ENCODE results near the gene PRKN. TPM values are rescaled to one million over a fixed set of nuclear protein-coding genes. Genes with fewer than 3 reads are reported as not detected.

PRKN gene
- total and polyA plus RNA-seq, 2 experiments from 2014 or later: 1.2 to 2.3 TPM

GRCh38 chr6:161747506-161747905 is 980.1 kb downstream of the PRKN start:
- no peak for DNase-seq
- H3K9me2 ChIP-seq (ENCODE audit: insufficient read depth): no peaks in the 10 kb centered on the region
- no peaks in the 10 kb centered on the region for H4K20me1 ChIP-seq (ENCODE audit: insufficient read depth)
- WGBS, 2 experiments (ENCODE audit: low coverage in 1 of 2, low lambda C conversion rate in 2 of 2, missing lambda C conversion rate in 2 of 2): 56 to 72% methylated on average over 7 of the region's 7 CpGs
- H3K27me3 ChIP-seq (replicated peaks; ENCODE audit: insufficient read depth): no peaks in the 10 kb centered on the region
- in situ Hi-C loops (cut with MboI): no loop called here
- no peaks in the 10 kb centered on the region for H3K9me3 ChIP-seq (ENCODE audit: low read depth)
- H2AFZ ChIP-seq: no peak overlapping the region
- no peaks in the 10 kb centered on the region for H3K4me1 ChIP-seq (ENCODE audit: insufficient read depth)
- no peak overlapping the region for H3K9ac ChIP-seq
- H3K36me3 ChIP-seq (ENCODE audit: low read depth): no peaks in the 10 kb centered on the region
- no peaks in the 10 kb centered on the region for H3F3A ChIP-seq (ENCODE audit: insufficient read depth)
- no peaks in the 10 kb centered on the region for H3K79me2 ChIP-seq (ENCODE audit: insufficient read depth)
- H3K4me2 ChIP-seq (ENCODE audit: unreplicated experiment): no peak overlapping the region
- no peak overlapping the region for H3K27ac ChIP-seq
- H3K4me3 ChIP-seq: no peak overlapping the region
- no peak for TF ChIP-seq EZH2 (IDR thresholded peaks at IDR 0.05; ENCODE audit: insufficient read depth, poor library complexity, severe bottlenecking)
- no peak for TF ChIP-seq EZH2phosphoT487 (IDR thresholded peaks at IDR 0.05; ENCODE audit: insufficient read depth, low read depth)

GRCh38 chr6:161745594-161746141 is 981.9 kb downstream of the PRKN start:
- no peak overlapping the region for H3K27ac ChIP-seq
- peak; percentile 6 for DNase-seq
- no peaks in the 10 kb centered on the region for H3F3A ChIP-seq (ENCODE audit: insufficient read depth)
- no peaks in the 10 kb centered on the region for H3K79me2 ChIP-seq (ENCODE audit: insufficient read depth)
- H3K36me3 ChIP-seq (ENCODE audit: low read depth): no peaks in the 10 kb centered on the region
- no peaks in the 10 kb centered on the region for H3K9me2 ChIP-seq (ENCODE audit: insufficient read depth)
- in situ Hi-C loops (cut with MboI): no loop called here
- H4K20me1 ChIP-seq (ENCODE audit: insufficient read depth): no peaks in the 10 kb centered on the region
- 6 to 11% methylated on average over 5 of the region's 5 CpGs for WGBS, 2 experiments (ENCODE audit: low coverage in 1 of 2, low lambda C conversion rate in 2 of 2, missing lambda C conversion rate in 2 of 2)
- no peaks in the 10 kb centered on the region for H3K4me1 ChIP-seq (ENCODE audit: insufficient read depth)
- peak overlapping the region; percentile 16 for H3K4me2 ChIP-seq (ENCODE audit: unreplicated experiment)
- H3K27me3 ChIP-seq (replicated peaks; ENCODE audit: insufficient read depth): no peaks in the 10 kb centered on the region
- no peaks in the 10 kb centered on the region for H3K9me3 ChIP-seq (ENCODE audit: low read depth)
- peak overlapping the region; percentile 59; the same call in 1 of the 2 replicates for H2AFZ ChIP-seq
- TF ChIP-seq EZH2phosphoT487 (IDR thresholded peaks at IDR 0.05; ENCODE audit: insufficient read depth, low read depth) (no peak), EZH2 (IDR thresholded peaks at IDR 0.05; ENCODE audit: insufficient read depth, poor library complexity, severe bottlenecking) (no peak)
- no peak overlapping the region for H3K4me3 ChIP-seq
- no peak overlapping the region for H3K9ac ChIP-seq

- Histone ChIP-seq H3K9me3 (ENCODE audit: low read depth) (no peaks in the 10 kb centered on the region), H3F3A (ENCODE audit: insufficient read depth) (no peaks in the 10 kb centered on the region), H3K9me2 (ENCODE audit: insufficient read depth) (no peaks in the 10 kb centered on the region), H3K27me3 (replicated peaks; ENCODE audit: insufficient read depth) (no peaks in the 10 kb centered on the region), H3K4me2 (ENCODE audit: unreplicated experiment) (no peak overlapping the region), H3K27ac (no peak overlapping the region), H3K79me2 (ENCODE audit: insufficient read depth) (no peaks in the 10 kb centered on the region), H3K4me1 (ENCODE audit: insufficient read depth) (no peaks in the 10 kb centered on the region), H3K36me3 (ENCODE audit: low read depth) (no peaks in the 10 kb centered on the region), H3K4me3 (no peak overlapping the region), H2AFZ (no peak overlapping the region), H4K20me1 (ENCODE audit: insufficient read depth) (no peaks in the 10 kb centered on the region), H3K9ac (no peak overlapping the region)
- no peak for DNase-seq
- WGBS, 2 experiments (ENCODE audit: low coverage in 1 of 2, low lambda C conversion rate in 2 of 2, missing lambda C conversion rate in 2 of 2): 61 to 69% methylated on average over 2 of the region's 2 CpGs
- TF ChIP-seq EZH2 (IDR thresholded peaks at IDR 0.05; ENCODE audit: insufficient read depth, poor library complexity, severe bottlenecking): no peak
- no peak for TF ChIP-seq EZH2phosphoT487 (IDR thresholded peaks at IDR 0.05; ENCODE audit: insufficient read depth, low read depth)
- in situ Hi-C loops (cut with MboI): no loop called here
Observed at GRCh38 chr6:161745128-161745527, 982.4 kb downstream of the PRKN start.

- Histone ChIP-seq H3K9ac (no peak overlapping the region), H3K27me3 (replicated peaks; ENCODE audit: insufficient read depth) (no peaks in the 10 kb centered on the region), H3K4me1 (ENCODE audit: insufficient read depth) (no peaks in the 10 kb centered on the region), H3K9me2 (ENCODE audit: insufficient read depth) (no peaks in the 10 kb centered on the region), H4K20me1 (ENCODE audit: insufficient read depth) (no peaks in the 10 kb centered on the region), H3K9me3 (ENCODE audit: low read depth) (no peaks in the 10 kb centered on the region), H3K79me2 (ENCODE audit: insufficient read depth) (no peaks in the 10 kb centered on the region), H2AFZ (no peak overlapping the region), H3K4me3 (no peak overlapping the region), H3K36me3 (ENCODE audit: low read depth) (no peaks in the 10 kb centered on the region), H3K27ac (no peak overlapping the region), H3F3A (ENCODE audit: insufficient read depth) (no peaks in the 10 kb centered on the region), H3K4me2 (ENCODE audit: unreplicated experiment) (no peak overlapping the region)
- TF ChIP-seq EZH2phosphoT487 (IDR thresholded peaks at IDR 0.05; ENCODE audit: insufficient read depth, low read depth) (no peak), EZH2 (IDR thresholded peaks at IDR 0.05; ENCODE audit: insufficient read depth, poor library complexity, severe bottlenecking) (no peak)
- DNase-seq: no peak
- 65 to 68% methylated on average over 14 of the region's 14 CpGs for WGBS, 2 experiments (ENCODE audit: low coverage in 1 of 2, low lambda C conversion rate in 2 of 2, missing lambda C conversion rate in 2 of 2)
- in situ Hi-C loops (cut with MboI): no loop called here
Observed at GRCh38 chr6:161744211-161745067, 983.1 kb downstream of the PRKN start.
